Activated T-helper 1 cell treated with anti-CD3 and anti-CD28 coated beads, Interleukin-12 subunit alpha, Interleukin-12 subunit beta, Interleukin-2, Interleukin-4 antibody, amounts not matched to agents 30 ng/mL and 10 ng/mL and 1 ng/mL, durations not matched to agents 14 hours and 24 hours and 36 hours (primary cell): ENCODE measurements around the gene BCAS3. TPM values are rescaled to one million over a fixed set of nuclear protein-coding genes. Genes with fewer than 3 reads are reported as not detected.

Experiments used
- DNase-seq: peaks from one replicate; pipeline ENCODE4 v3.0.0; 2021; ENCODE audit warnings: low spot score
- H3K27ac Mint-ChIP-seq: one replicate; pipeline ENCODE4 v1.8.0; 2021; ENCODE audit warnings: mild to moderate bottlenecking, mixed read lengths
- H3K27me3 Mint-ChIP-seq: one replicate; pipeline ENCODE4 v1.8.0; 2022; ENCODE audit warnings: mild to moderate bottlenecking, moderate library complexity, mixed read lengths; ENCODE audit not compliant: insufficient read depth
- H3K36me3 Mint-ChIP-seq: one replicate; pipeline ENCODE4 v1.8.0; 2021; ENCODE audit warnings: low read depth, mixed read lengths
- H3K4me1 Mint-ChIP-seq: one replicate; pipeline ENCODE4 v1.8.0; 2021; ENCODE audit warnings: low read depth, mixed read lengths
- H3K4me3 Mint-ChIP-seq: one replicate; pipeline ENCODE4 v1.8.0; 2021; ENCODE audit warnings: mild to moderate bottlenecking, moderate library complexity, mixed read lengths
- H3K9me3 Mint-ChIP-seq: one replicate; pipeline ENCODE4 v1.8.0; 2021; ENCODE audit warnings: mixed read lengths
- intact Hi-C: fragments of 100-400 bp; cut with micrococcal nuclease; formaldehyde crosslinking; loops from one replicate; pipeline ENCODE4 v1.15.1; 2024
- total RNA-seq: library from RNA; stranded (reverse); gene quantifications from 2 replicates; pipeline ENCODE4 v1.2.3, GENCODE V29; 2022

BCAS3 gene
- total RNA-seq, 1 donor from 2014 or later = 8.3 TPM

DNA sequence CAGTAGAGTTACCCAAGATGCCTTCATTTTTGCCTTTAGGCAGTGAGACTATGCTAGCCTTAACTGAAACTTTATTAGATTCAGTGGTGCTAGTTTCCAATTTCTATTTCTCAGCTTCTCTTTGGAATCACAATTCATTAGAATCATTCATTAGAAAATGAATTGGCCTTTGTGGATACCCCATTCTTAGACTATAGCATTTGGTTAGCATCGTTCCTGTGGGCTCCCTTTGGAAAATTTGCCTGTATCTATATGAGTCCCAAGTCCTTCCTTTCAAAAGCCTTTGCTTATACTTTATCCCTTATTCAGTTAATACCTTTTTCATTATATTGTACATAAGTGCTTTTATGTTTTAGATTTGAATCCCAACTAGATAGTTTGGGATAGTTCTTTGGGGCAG is 535.0 kb downstream of the BCAS3 start:
- intact Hi-C loops = no loop called here
- no peak for DNase-seq
- Mint-ChIP-seq H3K27me3 (peaks cover 15% of the 10 kb centered on the region), H3K36me3 (peaks cover 2% of the 10 kb centered on the region), H3K4me1 (peaks cover 18% of the 10 kb centered on the region), H3K9me3 (no peaks in the 10 kb centered on the region), H3K4me3 (no peak overlapping the region), H3K27ac (no peak overlapping the region)

DNA sequence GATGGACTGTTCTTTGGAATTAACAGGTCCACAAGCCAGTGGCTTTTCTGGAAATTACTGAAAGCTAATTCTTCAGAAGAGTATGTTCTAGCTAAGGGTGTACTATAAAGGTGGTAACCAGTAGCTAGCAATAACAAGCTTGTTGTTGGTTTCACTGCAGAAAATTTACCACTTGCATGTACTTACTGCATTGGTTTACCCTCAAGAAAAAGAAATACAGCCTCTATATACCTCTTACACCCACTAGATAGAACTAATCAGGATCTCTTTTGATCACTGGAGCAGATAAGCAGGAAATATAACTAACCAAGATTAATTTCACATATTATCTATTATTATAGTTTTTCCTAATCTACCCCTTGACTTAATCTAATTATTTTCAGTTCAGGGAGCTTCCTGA is 537.1 kb downstream of the BCAS3 start:
- H3K4me3 Mint-ChIP-seq = no peak overlapping the region
- DNase-seq = no peak
- peaks cover 6% of the 10 kb centered on the region for H3K27me3 Mint-ChIP-seq
- H3K27ac Mint-ChIP-seq = no peak overlapping the region
- H3K4me1 Mint-ChIP-seq = peaks cover 33% of the 10 kb centered on the region
- H3K9me3 Mint-ChIP-seq = no peaks in the 10 kb centered on the region
- intact Hi-C loops = no loop called here
- H3K36me3 Mint-ChIP-seq = peaks cover 2% of the 10 kb centered on the region

DNA sequence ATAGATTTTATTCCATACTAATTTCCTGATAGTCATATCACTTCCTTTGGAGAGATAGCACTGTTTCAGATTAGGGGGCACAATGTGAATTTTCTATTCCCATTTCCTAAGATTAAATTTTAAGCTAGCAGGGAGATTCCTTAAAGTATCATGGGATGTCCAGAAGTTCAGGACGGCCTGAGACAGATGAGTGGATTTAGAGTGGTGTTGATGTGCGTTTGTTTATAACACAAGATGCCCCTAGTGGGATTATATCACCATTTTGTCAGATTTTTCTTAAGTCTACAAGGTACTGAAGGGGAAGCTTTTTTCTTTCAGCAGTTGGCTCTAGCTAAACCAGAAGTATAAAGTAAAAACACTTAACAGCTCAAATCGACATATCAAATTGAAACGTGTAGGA is 538.4 kb downstream of the BCAS3 start:
- intact Hi-C loops = no loop called here
- Mint-ChIP-seq H3K36me3 (no peaks in the 10 kb centered on the region), H3K27me3 (peaks cover 4% of the 10 kb centered on the region), H3K4me1 (peaks cover 43% of the 10 kb centered on the region), H3K27ac (no peak overlapping the region), H3K9me3 (no peaks in the 10 kb centered on the region), H3K4me3 (no peak overlapping the region)
- no peak for DNase-seq

DNA sequence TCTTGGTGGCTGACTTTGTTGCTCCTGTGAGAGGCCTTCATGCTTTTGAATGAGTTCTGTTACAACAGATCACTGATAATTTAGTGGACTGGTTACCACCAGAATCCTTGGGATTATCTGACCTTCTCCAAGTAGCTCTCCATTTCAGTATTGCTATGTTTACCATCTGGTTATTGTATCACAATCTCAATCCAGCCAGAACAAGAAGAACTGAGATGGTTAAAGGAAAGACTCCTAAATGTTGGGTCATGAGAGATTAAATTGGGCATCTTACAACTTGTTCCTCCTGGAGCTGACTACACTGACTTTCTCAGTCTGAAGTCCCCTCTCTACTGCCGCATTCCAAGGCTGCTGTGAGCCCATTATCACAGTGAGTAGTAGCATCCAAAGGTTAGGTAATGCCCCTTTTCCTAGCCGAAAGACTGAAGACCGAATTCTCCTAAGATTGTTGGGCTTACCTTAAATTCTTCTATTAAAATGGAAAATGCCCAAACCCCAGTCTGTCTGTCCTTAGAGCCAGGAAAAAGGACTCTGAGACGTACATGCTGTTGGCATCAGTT is 540.3 kb downstream of the BCAS3 start:
- H3K4me3 Mint-ChIP-seq = no peak overlapping the region
- no peaks in the 10 kb centered on the region for H3K9me3 Mint-ChIP-seq
- H3K4me1 Mint-ChIP-seq = peaks cover 55% of the 10 kb centered on the region
- intact Hi-C loops = no loop called here
- H3K36me3 Mint-ChIP-seq = no peaks in the 10 kb centered on the region
- no peak for DNase-seq
- no peaks in the 10 kb centered on the region for H3K27me3 Mint-ChIP-seq
- H3K27ac Mint-ChIP-seq = no peak overlapping the region

DNA sequence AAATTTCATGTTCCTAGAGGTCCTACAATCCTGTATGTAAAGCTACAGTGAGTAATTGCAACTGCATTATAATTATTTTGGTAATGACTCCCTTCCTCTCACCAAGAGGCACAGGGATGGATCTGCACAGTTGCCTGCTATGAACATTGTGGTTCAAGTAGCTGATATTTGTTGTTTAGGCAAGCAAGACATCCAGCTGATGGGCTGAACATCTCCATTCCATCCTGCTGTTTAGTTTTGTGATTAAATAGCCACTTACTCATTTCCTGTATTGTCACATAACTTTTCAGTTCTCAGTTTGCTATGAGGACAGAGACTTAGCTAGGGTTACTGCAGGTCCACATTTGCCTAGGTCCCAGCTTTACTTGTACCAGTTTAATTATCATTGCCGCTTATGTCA is 540.8 kb downstream of the BCAS3 start:
- H3K4me1 Mint-ChIP-seq = peaks cover 58% of the 10 kb centered on the region
- no peak for DNase-seq
- H3K27me3 Mint-ChIP-seq = no peaks in the 10 kb centered on the region
- intact Hi-C loops = no loop called here
- H3K4me3 Mint-ChIP-seq = no peak overlapping the region
- H3K27ac Mint-ChIP-seq = no peak overlapping the region
- no peaks in the 10 kb centered on the region for H3K9me3 Mint-ChIP-seq
- H3K36me3 Mint-ChIP-seq = no peaks in the 10 kb centered on the region

DNA sequence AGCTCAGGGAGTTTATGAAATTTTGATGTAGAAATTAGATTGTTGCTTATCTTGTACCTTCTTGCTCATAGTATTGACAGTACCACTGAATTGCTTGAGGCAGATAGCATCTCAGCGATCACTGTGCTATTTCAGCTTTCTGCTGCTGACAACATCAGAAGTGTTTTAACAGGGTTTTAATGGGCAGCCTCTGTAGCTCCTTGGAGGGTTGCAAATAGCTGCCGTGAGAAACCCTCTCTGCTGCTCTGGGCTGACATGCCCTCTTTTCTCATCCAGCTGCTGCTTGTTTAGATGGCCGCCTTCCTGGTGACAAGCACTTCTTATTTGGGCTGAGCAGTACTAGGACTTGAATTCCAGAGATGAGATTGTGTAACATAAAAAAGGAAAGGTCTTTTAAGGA is 541.8 kb downstream of the BCAS3 start:
- peaks cover 66% of the 10 kb centered on the region for H3K4me1 Mint-ChIP-seq
- H3K4me3 Mint-ChIP-seq = peak overlapping the region; percentile 9
- H3K27ac Mint-ChIP-seq = no peak overlapping the region
- H3K36me3 Mint-ChIP-seq = peaks cover 3% of the 10 kb centered on the region
- no peaks in the 10 kb centered on the region for H3K27me3 Mint-ChIP-seq
- intact Hi-C loops = no loop called here
- no peak for DNase-seq
- H3K9me3 Mint-ChIP-seq = no peaks in the 10 kb centered on the region

DNA sequence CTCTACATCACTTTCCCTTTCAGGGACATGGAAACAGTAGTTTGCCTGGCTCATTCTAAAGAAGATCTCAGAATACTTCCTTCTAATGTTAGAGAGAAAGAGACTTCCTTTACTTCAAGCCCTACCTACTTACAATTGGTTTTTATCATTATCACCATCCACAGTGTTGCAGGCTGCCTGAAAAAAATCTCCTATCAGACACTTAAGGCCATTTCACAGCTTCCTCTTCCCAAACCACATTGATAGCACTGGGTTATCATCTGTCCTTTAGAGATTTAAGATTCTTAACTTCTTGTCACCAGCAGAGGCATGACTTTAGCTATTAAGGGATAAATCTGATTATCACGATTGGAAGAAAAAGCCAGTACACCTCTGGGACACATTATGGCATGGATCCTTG is 543.5 kb downstream of the BCAS3 start:
- H3K36me3 Mint-ChIP-seq = peaks cover 6% of the 10 kb centered on the region
- no peak for DNase-seq
- no peaks in the 10 kb centered on the region for H3K27me3 Mint-ChIP-seq
- H3K4me1 Mint-ChIP-seq = peaks cover 61% of the 10 kb centered on the region
- peak overlapping the region; percentile 67 for H3K4me3 Mint-ChIP-seq
- peak overlapping the region; percentile 92 for H3K27ac Mint-ChIP-seq
- no peaks in the 10 kb centered on the region for H3K9me3 Mint-ChIP-seq
- intact Hi-C loops = loop anchor here (1.0 to 10.0 kb wide), 3 partner anchors 82 to 544 kb away; partner anchors contain the start of gene BCAS3

DNA sequence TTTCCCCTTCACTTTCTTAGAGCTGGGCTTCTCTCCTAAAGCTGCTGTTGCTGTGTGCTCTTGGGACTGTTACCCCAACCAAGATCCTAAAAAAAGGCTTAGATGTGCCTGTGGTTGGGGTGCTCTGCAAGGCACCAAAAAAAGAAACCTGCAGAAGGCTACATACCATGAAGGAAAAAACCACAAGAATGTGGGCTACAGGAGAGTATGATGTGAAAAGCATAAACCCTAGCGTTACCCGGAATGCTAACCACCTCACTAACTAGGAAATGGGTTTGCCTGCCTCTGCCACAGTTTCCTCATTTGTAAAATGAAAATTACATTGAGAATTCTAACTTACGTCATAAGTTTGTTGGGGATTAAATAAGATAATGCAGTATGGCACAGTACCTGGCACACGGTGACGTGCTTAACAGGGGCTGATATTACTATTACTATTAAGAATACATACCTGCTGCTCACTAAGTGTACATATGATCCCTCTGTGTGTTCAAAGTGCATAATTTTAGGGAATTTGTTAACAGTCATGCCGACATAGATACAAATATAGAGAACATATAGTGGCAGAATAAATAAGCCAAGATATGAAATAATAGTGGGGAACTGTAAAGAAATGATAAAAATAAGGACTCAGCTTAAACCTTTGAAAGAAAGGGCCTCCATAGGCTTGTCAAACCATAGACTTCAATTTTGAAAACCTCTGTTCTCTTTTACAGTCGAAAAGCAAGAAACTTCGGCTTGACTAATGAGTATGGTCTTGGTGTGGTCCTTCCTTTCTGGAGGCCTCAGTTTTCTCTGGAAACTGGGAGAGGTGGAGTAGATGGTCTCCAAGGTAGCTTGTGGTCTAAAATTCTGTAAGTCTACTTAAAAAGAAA is 544.2 kb downstream of the BCAS3 start:
- H3K36me3 Mint-ChIP-seq = peaks cover 6% of the 10 kb centered on the region
- no peaks in the 10 kb centered on the region for H3K27me3 Mint-ChIP-seq
- intact Hi-C loops = loop anchor here (1.0 to 10.0 kb wide), 5 partner anchors 17 to 545 kb away; partner anchors contain the start of gene BCAS3
- peak overlapping the region; percentile 92 for H3K27ac Mint-ChIP-seq
- peaks cover 61% of the 10 kb centered on the region for H3K4me1 Mint-ChIP-seq
- no peaks in the 10 kb centered on the region for H3K9me3 Mint-ChIP-seq
- peak; percentile 36 for DNase-seq
- peak overlapping the region; percentile 67 for H3K4me3 Mint-ChIP-seq

DNA sequence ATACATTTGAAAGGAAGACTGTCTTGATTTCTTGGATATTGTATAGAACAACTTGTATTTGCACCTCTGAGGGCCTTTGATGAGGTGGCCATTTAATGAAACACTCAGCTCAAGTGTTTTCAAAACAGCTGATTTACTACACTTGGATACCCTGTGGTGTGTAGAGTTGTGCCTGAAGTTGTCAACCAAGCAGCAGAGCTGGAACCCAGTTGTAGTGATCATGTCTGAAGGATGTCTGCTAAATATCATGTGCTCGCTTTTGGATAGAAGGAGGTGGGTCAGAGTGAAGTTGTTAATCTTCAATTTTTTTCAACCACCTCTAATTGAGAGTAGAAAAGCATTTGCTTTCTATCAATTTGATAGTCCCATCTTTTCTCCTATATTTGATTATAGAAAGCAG is 546.1 kb downstream of the BCAS3 start:
- peak overlapping the region; percentile 61 for H3K4me3 Mint-ChIP-seq
- intact Hi-C loops = loop anchor here (5.0 to 10.0 kb wide), 2 partner anchors 169 to 546 kb away; partner anchors contain the start of gene BCAS3
- H3K4me1 Mint-ChIP-seq = peaks cover 53% of the 10 kb centered on the region
- peak overlapping the region; percentile 81 for H3K27ac Mint-ChIP-seq
- peaks cover 6% of the 10 kb centered on the region for H3K36me3 Mint-ChIP-seq
- no peaks in the 10 kb centered on the region for H3K27me3 Mint-ChIP-seq
- DNase-seq = no peak
- no peaks in the 10 kb centered on the region for H3K9me3 Mint-ChIP-seq

DNA sequence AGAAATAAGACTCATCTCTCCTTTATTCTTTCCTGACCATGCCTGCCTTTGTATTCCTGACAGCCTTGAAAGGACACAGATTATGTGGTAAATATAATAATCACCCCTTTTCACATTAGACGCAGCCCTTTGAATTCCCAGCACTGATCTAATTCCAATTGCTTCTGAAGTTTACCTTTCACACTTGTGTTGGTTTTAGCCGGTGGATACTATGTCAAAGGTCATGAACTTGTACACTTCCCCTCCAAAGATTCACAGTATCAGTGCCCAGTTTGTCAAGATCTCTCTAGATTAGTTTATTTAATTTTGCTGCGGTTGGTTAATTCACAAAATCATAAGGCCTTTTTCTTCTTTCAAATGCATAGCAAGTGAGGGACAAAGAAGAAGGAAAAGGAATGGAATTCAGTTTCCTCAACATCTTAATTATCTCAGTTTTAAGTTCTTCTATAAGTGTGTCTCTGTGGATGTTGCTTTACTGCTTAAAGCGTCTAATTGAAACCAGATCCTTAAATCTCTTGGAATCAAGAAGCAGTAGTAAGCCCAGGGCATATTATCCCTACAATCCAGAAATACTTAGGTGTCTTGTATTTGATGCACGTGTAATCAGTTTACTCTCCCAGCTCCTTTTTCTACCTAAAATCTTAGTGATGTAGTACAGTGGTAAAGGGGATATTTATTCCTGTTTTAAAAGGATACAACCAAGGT is 547.7 kb downstream of the BCAS3 start:
- intact Hi-C loops = loop anchor here (10.0 kb wide), 1 partner anchor 171 kb away; no protein-coding TSS in a partner anchor

DNA sequence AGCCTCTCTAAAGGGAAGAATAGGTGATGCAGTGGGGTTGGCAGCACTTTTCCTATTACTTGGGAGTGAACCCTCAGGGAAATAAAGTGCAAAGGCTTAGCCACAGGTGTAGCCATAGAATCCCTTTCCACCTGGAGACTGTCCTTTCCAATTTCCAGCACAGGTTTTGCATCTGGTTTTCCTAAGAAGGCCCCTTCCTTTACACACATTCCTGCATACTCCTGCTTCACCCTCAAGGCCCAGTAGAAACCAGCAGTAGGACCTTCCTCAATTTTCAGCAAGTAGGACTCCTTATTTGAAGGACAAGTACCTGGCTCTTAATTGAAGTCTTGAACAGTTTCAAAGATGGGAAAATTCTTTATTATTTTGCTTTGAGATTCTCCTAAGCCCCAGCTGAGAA is 550.2 kb downstream of the BCAS3 start:
- no peak overlapping the region for H3K27ac Mint-ChIP-seq
- no peaks in the 10 kb centered on the region for H3K27me3 Mint-ChIP-seq
- H3K4me1 Mint-ChIP-seq = peaks cover 28% of the 10 kb centered on the region
- intact Hi-C loops = loop anchor here (10.0 kb wide), 1 partner anchor 173 kb away; no protein-coding TSS in a partner anchor
- H3K9me3 Mint-ChIP-seq = no peaks in the 10 kb centered on the region
- peaks cover 8% of the 10 kb centered on the region for H3K36me3 Mint-ChIP-seq
- H3K4me3 Mint-ChIP-seq = no peak overlapping the region
- DNase-seq = no peak

More for the DNA sequence above, 547.7 kb downstream of the BCAS3 start:
- no peaks in the 10 kb centered on the region for H3K9me3 Mint-ChIP-seq
- peaks cover 8% of the 10 kb centered on the region for H3K36me3 Mint-ChIP-seq
- no peaks in the 10 kb centered on the region for H3K27me3 Mint-ChIP-seq
- no peak overlapping the region for H3K27ac Mint-ChIP-seq
- DNase-seq = no peak
- no peak overlapping the region for H3K4me3 Mint-ChIP-seq
- peaks cover 44% of the 10 kb centered on the region for H3K4me1 Mint-ChIP-seq

DNA sequence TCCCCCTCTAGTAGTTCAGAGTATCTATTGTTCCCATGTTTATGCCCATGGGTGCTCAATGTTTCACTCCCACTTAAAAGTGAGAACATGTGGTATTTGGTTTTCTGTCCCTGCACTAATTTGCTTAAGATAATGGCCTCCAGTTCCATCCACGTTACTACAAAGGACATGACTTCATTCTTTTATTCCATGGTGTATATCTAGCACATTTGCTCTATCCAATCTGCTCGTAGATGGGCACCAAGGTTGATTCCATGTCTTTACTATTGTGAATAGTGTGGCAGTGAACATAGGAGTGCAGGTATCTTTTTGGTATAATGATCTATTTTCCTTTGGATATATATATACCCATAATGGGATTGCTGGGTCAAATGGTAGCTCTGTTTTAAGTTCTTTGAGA is 552.8 kb downstream of the BCAS3 start:
- no peak for DNase-seq
- peaks cover 1% of the 10 kb centered on the region for H3K36me3 Mint-ChIP-seq
- H3K9me3 Mint-ChIP-seq = no peaks in the 10 kb centered on the region
- peaks cover 28% of the 10 kb centered on the region for H3K4me1 Mint-ChIP-seq
- no peaks in the 10 kb centered on the region for H3K27me3 Mint-ChIP-seq
- H3K27ac Mint-ChIP-seq = no peak overlapping the region
- intact Hi-C loops = no loop called here
- no peak overlapping the region for H3K4me3 Mint-ChIP-seq
